ENCODE results near the gene CCDC171. TPM values are rescaled to one million over a fixed set of nuclear protein-coding genes. Genes with fewer than 3 reads are reported as not detected.

The CCDC171 gene
- total RNA-seq, 1 experiment from 2014 or later = 2.4 TPM

GRCh38 chr9:15670894-15671293 lies 118.1 kb downstream of the CCDC171 start:
- WGBS (ENCODE audit: extremely low coverage, insufficient read length, low lambda C conversion rate) = no CpG with 5 or more reads among the region's 7 CpGs
- H3K56ac ChIP-seq (ENCODE audit: insufficient read length, low read depth, low read length) = no peak overlapping the region

More at GRCh38 chr9:15670894-15671293, 118.1 kb downstream of the CCDC171 start:
- no peaks in the 10 kb centered on the region for H3K27me3 ChIP-seq (ENCODE audit: insufficient read depth, low read length)
- H2BK120ac ChIP-seq (ENCODE audit: low read depth, low read length, poor library complexity, severe bottlenecking) = no peak overlapping the region
- TF ChIP-seq CTCF (conservative IDR thresholded peaks at IDR 0.05) = no peak
- no peaks in the 10 kb centered on the region for H3K27me3 Mint-ChIP-seq (ENCODE audit: low read depth)
- no peaks in the 10 kb centered on the region for H3K23me2 ChIP-seq (ENCODE audit: insufficient read length, low read depth, low read length, poor library complexity, severe bottlenecking)
- no peak overlapping the region for H2BK12ac ChIP-seq (ENCODE audit: insufficient read length, low read depth, low read length)
- no peaks in the 10 kb centered on the region for H4K20me1 ChIP-seq (ENCODE audit: control insufficient read depth, insufficient read depth, insufficient read length)
- no peak overlapping the region for H4K91ac ChIP-seq (ENCODE audit: insufficient read length, low read depth, low read length)
- H3K18ac ChIP-seq (ENCODE audit: insufficient read length, low read depth, low read length) = no peak overlapping the region
- H3K4me1 Mint-ChIP-seq = no peaks in the 10 kb centered on the region
- no peak overlapping the region for H3K14ac ChIP-seq (ENCODE audit: insufficient read depth, low read length)
- no peak overlapping the region for H3K9ac ChIP-seq (ENCODE audit: extremely low read depth, insufficient read length, low read length)
- H3K79me2 ChIP-seq (ENCODE audit: insufficient read depth, low read length) = no peaks in the 10 kb centered on the region
- H2BK5ac ChIP-seq (ENCODE audit: insufficient read length, low read length) = no peak overlapping the region
- no peak overlapping the region for H3T11ph ChIP-seq (ENCODE audit: low read length)
- H3K9me3 Mint-ChIP-seq = peaks cover 0 to 2% of the 10 kb centered on the region in 2 experiments; a peak in 2 of 5 replicates
- H3K27ac ChIP-seq (ENCODE audit: insufficient read length, low read depth, low read length) = no peak overlapping the region
- no peak overlapping the region for H4K8ac ChIP-seq (replicated peaks; ENCODE audit: insufficient read length, low read depth, low read length)
- no peak overlapping the region for H4K5ac ChIP-seq (ENCODE audit: insufficient read length, low read depth, low read length)
- H3K9me3 ChIP-seq (ENCODE audit: control insufficient read depth, low read depth, low read length) = no peaks in the 10 kb centered on the region
- H3K4me2 ChIP-seq (ENCODE audit: insufficient read depth, insufficient read length, low read length) = no peak overlapping the region
- H3K4me3 Mint-ChIP-seq = no peak overlapping the region; a peak in 1 of 5 replicates
- DNase-seq = no peak
- H3K79me1 ChIP-seq (ENCODE audit: insufficient read depth, low read depth, low read length, poor library complexity, severe bottlenecking) = no peaks in the 10 kb centered on the region
- H2AK5ac ChIP-seq (ENCODE audit: insufficient read length, low read length) = no peak overlapping the region
- H3K23ac ChIP-seq (ENCODE audit: insufficient read length, low read depth, low read length) = no peak overlapping the region
- no peak overlapping the region for H3K4ac ChIP-seq (ENCODE audit: low read depth, low read length)
- H2BK15ac ChIP-seq (ENCODE audit: low read depth, low read length) = no peak overlapping the region
- H3K4me1 ChIP-seq (ENCODE audit: insufficient read depth, low read length) = no peaks in the 10 kb centered on the region
- H2BK20ac ChIP-seq (ENCODE audit: low read depth, low read length, poor library complexity, severe bottlenecking) = no peak overlapping the region
- no peak overlapping the region for H2AFZ ChIP-seq (ENCODE audit: low read length)
- no peaks in the 10 kb centered on the region; a peak in 1 of 7 replicates for H3K36me3 Mint-ChIP-seq (ENCODE audit: insufficient read depth in 1 of 3, low read depth in 3 of 3)
- no peak overlapping the region for H3K27ac Mint-ChIP-seq

All from H9 (cell line).